Activated B cell treated with CpG ODN at 0.5 μM for 24 hours (primary cell): ENCODE measurements around the gene CCNT2. TPM values are rescaled to one million over a fixed set of nuclear protein-coding genes. Genes with fewer than 3 reads are reported as not detected.

ENCODE experiments used
- ATAC-seq: fragments of 200-7000 bp; cut with Tn5 transposase; one replicate; pipeline ENCODE4 v1.10.0; 2021; ENCODE audit warnings: low read depth, mild to moderate bottlenecking, moderate library complexity
- CTCF ChIA-PET: fragments of 350-600 bp; sonication (Branson Sonifier 250); formaldehyde crosslinking; loops from one replicate; lab custom pipeline; 2021; ENCODE audit warnings: antibody characterized with exemption; lab: Charles Lee
- POLR2A ChIA-PET: fragments of 350-600 bp; sonication (Branson Sonifier 250); formaldehyde crosslinking; loops from one replicate; lab custom pipeline; 2021; ENCODE audit warnings: antibody characterized with exemption; lab: Charles Lee
- DNase-seq: peaks from one replicate; pipeline ENCODE4 v3.0.0; 2022
- H3K27ac Mint-ChIP-seq: one replicate; pipeline ENCODE4 v1.8.0; 2020; ENCODE audit warnings: mixed read lengths
- H3K27me3 Mint-ChIP-seq: one replicate; pipeline ENCODE4 v1.8.0; 2021; ENCODE audit warnings: mixed read lengths
- H3K36me3 Mint-ChIP-seq: one replicate; pipeline ENCODE4 v1.8.0; 2021; ENCODE audit warnings: low read depth, mixed read lengths
- H3K4me1 Mint-ChIP-seq: one replicate; pipeline ENCODE4 v1.8.0; 2021; ENCODE audit warnings: mixed read lengths
- H3K4me3 Mint-ChIP-seq: one replicate; pipeline ENCODE4 v1.8.0; 2020; ENCODE audit warnings: mild to moderate bottlenecking, mixed read lengths
- H3K9me3 Mint-ChIP-seq: one replicate; pipeline ENCODE4 v1.8.0; 2020; ENCODE audit warnings: mixed read lengths
- CTCF ChIP-seq: fragments of 200-600 bp; IDR thresholded peaks from one replicate; pipeline ENCODE4 v1.8.0; 2022; ENCODE audit warnings: antibody characterized with exemption, mild to moderate bottlenecking
- intact Hi-C: fragments of 100-400 bp; cut with micrococcal nuclease; formaldehyde crosslinking; loops from one replicate; pipeline ENCODE4 v1.15.1; 2024
- total RNA-seq: library from RNA; stranded (reverse); gene quantifications from 2 replicates; pipeline ENCODE4 v1.2.3, GENCODE V29; 2022

Gene CCNT2
- total RNA-seq, 1 donor from 2014 or later: 73.4 TPM

- ATAC-seq: no peak
- POLR2A ChIA-PET: no interaction called here
Measured at GRCh38 chr2:134980639-134981038, 62.0 kb downstream of the CCNT2 start.

GRCh38 chr2:134982603-134983002, 64.0 kb downstream of the CCNT2 start:
- intact Hi-C loops: no loop called here
- no peaks in the 10 kb centered on the region for H3K36me3 Mint-ChIP-seq
- no peaks in the 10 kb centered on the region for H3K9me3 Mint-ChIP-seq

More at GRCh38 chr2:134980639-134981038, 62.0 kb downstream of the CCNT2 start:
- no peaks in the 10 kb centered on the region for H3K9me3 Mint-ChIP-seq
- H3K36me3 Mint-ChIP-seq: no peaks in the 10 kb centered on the region
- no peak for DNase-seq
- H3K4me1 Mint-ChIP-seq: peaks cover 3% of the 10 kb centered on the region
- no peak overlapping the region for H3K4me3 Mint-ChIP-seq
- H3K27me3 Mint-ChIP-seq: peaks cover 5% of the 10 kb centered on the region
- H3K27ac Mint-ChIP-seq: no peak overlapping the region
- intact Hi-C loops: no loop called here
- no peak for TF ChIP-seq CTCF
- CTCF ChIA-PET: interaction anchor here (0.6 kb wide), 1 partner anchor 31 kb away, joined by 3 read pairs; no protein-coding TSS in a partner anchor

GRCh38 chr2:134985061-134985460, 66.4 kb downstream of the CCNT2 start:
- peaks cover 11% of the 10 kb centered on the region for H3K27me3 Mint-ChIP-seq
- TF ChIP-seq CTCF: no peak
- H3K9me3 Mint-ChIP-seq: no peaks in the 10 kb centered on the region
- no peak overlapping the region for H3K4me3 Mint-ChIP-seq
- ATAC-seq: no peak
- H3K4me1 Mint-ChIP-seq: peaks cover 4% of the 10 kb centered on the region
- CTCF ChIA-PET: no interaction called here
- H3K27ac Mint-ChIP-seq: no peak overlapping the region
- no peak for DNase-seq
- H3K36me3 Mint-ChIP-seq: no peaks in the 10 kb centered on the region
- intact Hi-C loops: no loop called here
- POLR2A ChIA-PET: no interaction called here

More at GRCh38 chr2:134982603-134983002, 64.0 kb downstream of the CCNT2 start:
- no peak for TF ChIP-seq CTCF
- DNase-seq: no peak
- Mint-ChIP-seq H3K4me1 (no peaks in the 10 kb centered on the region), H3K4me3 (no peak overlapping the region), H3K27me3 (peaks cover 7% of the 10 kb centered on the region), H3K27ac (no peak overlapping the region)
- ChIA-PET POLR2A (no interaction called here), CTCF (no interaction called here)
- ATAC-seq: no peak

- Mint-ChIP-seq H3K36me3 (no peaks in the 10 kb centered on the region), H3K27ac (no peak overlapping the region), H3K9me3 (no peaks in the 10 kb centered on the region), H3K27me3 (peaks cover 7% of the 10 kb centered on the region), H3K4me3 (no peak overlapping the region), H3K4me1 (peaks cover 4% of the 10 kb centered on the region)
- DNase-seq (no peak), ATAC-seq (no peak)
- ChIA-PET POLR2A (interaction anchor here (0.6 kb wide), 1 partner anchor 63 kb away, joined by 3 read pairs; the partner anchor contains the start of gene RAB3GAP1), CTCF (interaction anchor here (0.9 to 3.0 kb wide), 6 partner anchors 13 to 809 kb away, joined by 3 to 43 read pairs (median 8); no protein-coding TSS in a partner anchor)
- intact Hi-C loops: loop anchor here (1.0 kb wide), 2 partner anchors 721 to 808 kb away; no protein-coding TSS in a partner anchor
- TF ChIP-seq CTCF: no peak
Measured at GRCh38 chr2:134988994-134989605, 70.5 kb downstream of the CCNT2 start.

GRCh38 chr2:134999521-134999920, 80.9 kb downstream of the CCNT2 start:
- ATAC-seq (no peak), DNase-seq (no peak)
- ChIA-PET CTCF (no interaction called here), POLR2A (no interaction called here)
- Mint-ChIP-seq H3K4me1 (peaks cover 4% of the 10 kb centered on the region), H3K36me3 (no peaks in the 10 kb centered on the region), H3K27me3 (peaks cover 4% of the 10 kb centered on the region), H3K9me3 (no peaks in the 10 kb centered on the region), H3K27ac (no peak overlapping the region), H3K4me3 (no peak overlapping the region)
- intact Hi-C loops: no loop called here
- TF ChIP-seq CTCF: no peak
